GM20000 (cell line): ENCODE measurements around the gene SNX15.
"Not testable (repeated sequence)": the region's sequence is repeated elsewhere in the genome, so short reads cannot be mapped to it uniquely, and the experiment has no call there.

Experiments used
- DNase-seq: peaks from one replicate; pipeline ENCODE4 v3.0.0; 2012; ENCODE audit warnings: low spot score
- TF ChIP-seq, protein P1 (sequence below): IDR thresholded peaks from 2 replicates; pipeline ENCODE4 v1.5.1; 2012; ENCODE audit warnings: mild to moderate bottlenecking, control low read depth; ENCODE audit errors: extremely low read depth, missing control alignments

The SNX15 gene

GRCh38 chr11:65019824-65020223 lies 7.4 kb upstream of the SNX15 start:
- DNase-seq, result no peak
- TF ChIP-seq, protein P1, sequence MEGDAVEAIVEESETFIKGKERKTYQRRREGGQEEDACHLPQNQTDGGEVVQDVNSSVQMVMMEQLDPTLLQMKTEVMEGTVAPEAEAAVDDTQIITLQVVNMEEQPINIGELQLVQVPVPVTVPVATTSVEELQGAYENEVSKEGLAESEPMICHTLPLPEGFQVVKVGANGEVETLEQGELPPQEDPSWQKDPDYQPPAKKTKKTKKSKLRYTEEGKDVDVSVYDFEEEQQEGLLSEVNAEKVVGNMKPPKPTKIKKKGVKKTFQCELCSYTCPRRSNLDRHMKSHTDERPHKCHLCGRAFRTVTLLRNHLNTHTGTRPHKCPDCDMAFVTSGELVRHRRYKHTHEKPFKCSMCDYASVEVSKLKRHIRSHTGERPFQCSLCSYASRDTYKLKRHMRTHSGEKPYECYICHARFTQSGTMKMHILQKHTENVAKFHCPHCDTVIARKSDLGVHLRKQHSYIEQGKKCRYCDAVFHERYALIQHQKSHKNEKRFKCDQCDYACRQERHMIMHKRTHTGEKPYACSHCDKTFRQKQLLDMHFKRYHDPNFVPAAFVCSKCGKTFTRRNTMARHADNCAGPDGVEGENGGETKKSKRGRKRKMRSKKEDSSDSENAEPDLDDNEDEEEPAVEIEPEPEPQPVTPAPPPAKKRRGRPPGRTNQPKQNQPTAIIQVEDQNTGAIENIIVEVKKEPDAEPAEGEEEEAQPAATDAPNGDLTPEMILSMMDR, result no peak

DNA sequence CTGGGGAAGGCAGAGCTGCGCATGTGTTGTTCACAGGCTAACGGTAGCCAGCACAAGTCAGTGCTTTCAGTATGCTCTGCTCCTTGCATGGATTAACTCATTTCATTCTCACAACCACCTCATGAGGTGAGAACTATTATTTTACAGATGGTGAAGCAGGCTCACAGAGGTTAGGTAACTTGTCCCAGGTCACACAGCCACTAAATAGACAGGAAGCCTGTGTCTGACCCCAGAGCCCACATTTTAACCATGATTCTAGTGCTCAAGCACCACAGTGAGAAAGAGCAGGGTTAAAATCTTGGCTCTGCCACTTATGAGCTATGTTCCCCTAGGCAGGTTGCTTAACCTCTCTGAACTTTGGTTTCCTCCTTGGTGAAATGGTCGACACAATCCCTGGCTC lies 6.2 kb upstream of the SNX15 start:
- no peak for DNase-seq
- TF ChIP-seq, protein P1, result no peak

GRCh38 chr11:65021509-65021908 lies 5.7 kb upstream of the SNX15 start:
- TF ChIP-seq, protein P1, result no peak
- no peak for DNase-seq

- DNase-seq, result not testable (repeated sequence)
Observed at GRCh38 chr11:65023502-65023901, 3.7 kb upstream of the SNX15 start.

DNA sequence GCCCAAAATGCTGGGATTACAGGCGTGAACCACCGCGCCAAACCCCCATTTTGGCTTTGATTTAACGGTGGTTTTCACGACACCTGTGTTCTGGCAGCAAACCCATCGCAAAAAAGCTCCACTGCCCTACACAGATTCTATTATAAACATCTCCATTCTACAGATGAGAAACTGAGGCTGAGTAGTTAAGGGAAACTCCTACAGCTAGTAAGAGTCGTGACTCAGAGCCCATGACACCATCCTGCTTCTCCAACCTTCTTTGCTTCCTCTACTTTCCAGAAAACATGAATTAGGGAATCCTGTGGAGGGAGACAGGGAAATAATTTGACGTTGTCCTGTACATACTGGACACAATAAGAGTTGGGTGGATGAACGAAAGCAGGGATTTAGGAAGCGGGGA lies 429 bp upstream of the SNX15 start:
- TF ChIP-seq, protein P1, result no peak
- DNase-seq, result no peak

GRCh38 chr11:65032216-65032615 lies 5.0 kb downstream of the SNX15 start:
- DNase-seq, result no peak
- TF ChIP-seq, protein P1, result no peak

GRCh38 chr11:65034423-65034822 lies 7.2 kb downstream of the SNX15 start:
- no peak for DNase-seq
- TF ChIP-seq, protein P1, result no peak

- TF ChIP-seq, protein P1, result no peak
Observed at GRCh38 chr11:65035579-65035978, 8.3 kb downstream of the SNX15 start.

More at GRCh38 chr11:65035579-65035978, 8.3 kb downstream of the SNX15 start:
- DNase-seq, result no peak
